ENCODE results near the gene VPS33A. TPM values are rescaled to one million over a fixed set of nuclear protein-coding genes. Genes with fewer than 3 reads are reported as not detected.
A peak's percentile ranks its signal among the peaks of the same experiment; 100 is the strongest.
"Not testable (repeated sequence)": the region's sequence is repeated elsewhere in the genome, so short reads cannot be mapped to it uniquely, and the experiment has no call there.

VPS33A gene
- total and polyA plus RNA-seq, 2 donors, result 12.4 to 17.0 TPM

GRCh38 chr12:122206111-122206881 is 60.0 kb downstream of the VPS33A start:
- Histone ChIP-seq H3K27ac (ENCODE audit: low read depth) (no peak overlapping the region), H3K36me3 (ENCODE audit: insufficient read depth) (peaks cover 3% of the 10 kb centered on the region), H3K4me1 (ENCODE audit: insufficient read depth) (no peaks in the 10 kb centered on the region), H3K4me3 (ENCODE audit: low read depth, low read length) (no peak overlapping the region)
- WGBS, result 68% methylated on average over 27 of the region's 27 CpGs
- DNase-seq (ENCODE audit: extremely low spot score), result no peak

GRCh38 chr12:122205053-122205925 is 61.0 kb downstream of the VPS33A start:
- H3K4me1 ChIP-seq (ENCODE audit: insufficient read depth), result no peaks in the 10 kb centered on the region
- H3K4me3 ChIP-seq (ENCODE audit: low read depth, low read length), result no peak overlapping the region
- no peak for DNase-seq (ENCODE audit: extremely low spot score)
- WGBS, result 42% methylated on average over 23 of the region's 23 CpGs
- peaks cover 2% of the 10 kb centered on the region for H3K36me3 ChIP-seq (ENCODE audit: insufficient read depth)
- H3K27ac ChIP-seq (ENCODE audit: low read depth), result no peak overlapping the region

GRCh38 chr12:122204167-122205052 is 61.9 kb downstream of the VPS33A start:
- Histone ChIP-seq H3K27ac (ENCODE audit: low read depth) (no peak overlapping the region), H3K36me3 (ENCODE audit: insufficient read depth) (peaks cover 2% of the 10 kb centered on the region), H3K4me1 (ENCODE audit: insufficient read depth) (no peaks in the 10 kb centered on the region), H3K4me3 (ENCODE audit: low read depth, low read length) (peak overlapping the region; percentile 51)
- WGBS, result 10% methylated on average over 71 of the region's 71 CpGs
- no peak for DNase-seq (ENCODE audit: extremely low spot score)

- no peak for DNase-seq (ENCODE audit: extremely low spot score)
- under 1% methylated on average over 104 of the region's 104 CpGs for WGBS
- peaks cover 2% of the 10 kb centered on the region for H3K36me3 ChIP-seq (ENCODE audit: insufficient read depth)
These were observed 62.8 kb downstream of the VPS33A start, which contains the start of gene B3GNT4 for GRCh38 chr12:122203301-122204166. Gene B3GNT4, plus strand, starts transcription at chr12:122203709. Its CDS starts 910 bp downstream, at chr12:122204619.

GRCh38 chr12:122202811-122203210 is 63.5 kb downstream of the VPS33A start:
- not testable (repeated sequence) for H3K4me1 ChIP-seq (ENCODE audit: insufficient read depth); H3K27ac ChIP-seq (ENCODE audit: low read depth); DNase-seq (ENCODE audit: extremely low spot score); H3K36me3 ChIP-seq (ENCODE audit: insufficient read depth)
- peak overlapping the region; percentile 51 for H3K4me3 ChIP-seq (ENCODE audit: low read depth, low read length)
- 59% methylated on average over 19 of the region's 19 CpGs for WGBS

More at GRCh38 chr12:122203301-122204166, 62.8 kb downstream of the VPS33A start, which contains the start of gene B3GNT4:
- H3K27ac ChIP-seq (ENCODE audit: low read depth), result no peak within 1 kb of the TSS
- H3K4me3 ChIP-seq (ENCODE audit: low read depth, low read length), result peak within 1 kb of the TSS; percentile 51
- no peaks in the 10 kb centered on the region for H3K4me1 ChIP-seq (ENCODE audit: insufficient read depth)

GRCh38 chr12:122202017-122202416 is 64.3 kb downstream of the VPS33A start:
- H3K27ac ChIP-seq (ENCODE audit: low read depth), result no peak overlapping the region
- H3K4me3 ChIP-seq (ENCODE audit: low read depth, low read length), result no peak overlapping the region
- no peak for DNase-seq (ENCODE audit: extremely low spot score)
- 94% methylated on average over 6 of the region's 6 CpGs for WGBS
- H3K4me1 ChIP-seq (ENCODE audit: insufficient read depth), result no peaks in the 10 kb centered on the region
- H3K36me3 ChIP-seq (ENCODE audit: insufficient read depth), result no peaks in the 10 kb centered on the region

GRCh38 chr12:122201381-122201780 is 64.9 kb downstream of the VPS33A start:
- no peaks in the 10 kb centered on the region for H3K4me1 ChIP-seq (ENCODE audit: insufficient read depth)
- H3K27ac ChIP-seq (ENCODE audit: low read depth), result no peak overlapping the region
- H3K36me3 ChIP-seq (ENCODE audit: insufficient read depth), result no peaks in the 10 kb centered on the region
- WGBS, result 94% methylated on average over 5 of the region's 5 CpGs
- no peak for DNase-seq (ENCODE audit: extremely low spot score)
- no peak overlapping the region for H3K4me3 ChIP-seq (ENCODE audit: low read depth, low read length)

- Histone ChIP-seq H3K36me3 (ENCODE audit: insufficient read depth) (no peaks in the 10 kb centered on the region), H3K4me1 (ENCODE audit: insufficient read depth) (no peaks in the 10 kb centered on the region), H3K27ac (ENCODE audit: low read depth) (no peak overlapping the region), H3K4me3 (ENCODE audit: low read depth, low read length) (no peak overlapping the region)
- 71% methylated on average over 24 of the region's 24 CpGs for WGBS
- no peak for DNase-seq (ENCODE audit: extremely low spot score)
These were observed 65.6 kb downstream of the VPS33A start for GRCh38 chr12:122200541-122201175.

- no peak overlapping the region for H3K27ac ChIP-seq (ENCODE audit: low read depth)
- no peak for DNase-seq (ENCODE audit: extremely low spot score)
- H3K4me3 ChIP-seq (ENCODE audit: low read depth, low read length), result no peak overlapping the region
- no peaks in the 10 kb centered on the region for H3K4me1 ChIP-seq (ENCODE audit: insufficient read depth)
- H3K36me3 ChIP-seq (ENCODE audit: insufficient read depth), result no peaks in the 10 kb centered on the region
- WGBS, result 87% methylated on average over 29 of the region's 29 CpGs
These were observed 66.6 kb downstream of the VPS33A start for GRCh38 chr12:122199484-122200355.

GRCh38 chr12:122197612-122197966 is 68.7 kb downstream of the VPS33A start:
- DNase-seq (ENCODE audit: extremely low spot score), result no peak
- Histone ChIP-seq H3K4me1 (ENCODE audit: insufficient read depth) (no peaks in the 10 kb centered on the region), H3K27ac (ENCODE audit: low read depth) (no peak overlapping the region), H3K36me3 (ENCODE audit: insufficient read depth) (no peaks in the 10 kb centered on the region), H3K4me3 (ENCODE audit: low read depth, low read length) (no peak overlapping the region)
- WGBS, result 42% methylated on average over 1 of the region's 1 CpG

GRCh38 chr12:122195405-122195804 is 70.9 kb downstream of the VPS33A start:
- Histone ChIP-seq H3K36me3 (ENCODE audit: insufficient read depth) (no peaks in the 10 kb centered on the region), H3K4me1 (ENCODE audit: insufficient read depth) (no peaks in the 10 kb centered on the region), H3K4me3 (ENCODE audit: low read depth, low read length) (no peak overlapping the region), H3K27ac (ENCODE audit: low read depth) (no peak overlapping the region)
- no peak for DNase-seq (ENCODE audit: extremely low spot score)
- 90% methylated on average over 4 of the region's 4 CpGs for WGBS

Data from urinary bladder (tissue), 4 donors.